HUES48 (cell line): Measurements from ENCODE around the gene NDUFS4.
"Not testable (repeated sequence)": the region's sequence is repeated elsewhere in the genome, so short reads cannot be mapped to it uniquely, and the experiment has no call there.

Source experiments
- H3K27ac ChIP-seq: one replicate; pipeline ENCODE4 v1.7.0; 2013; ENCODE audit warnings: low read depth, low read length, inconsistent platforms
- H3K27me3 ChIP-seq: 2 replicates; pipeline ENCODE4 v1.6.1; 2013; ENCODE audit warnings: mild to moderate bottlenecking, low read length; ENCODE audit not compliant: control insufficient read depth, insufficient read depth
- H3K36me3 ChIP-seq: 2 replicates; pipeline ENCODE4 v1.6.1; 2013; ENCODE audit warnings: low read length; ENCODE audit not compliant: control insufficient read depth, insufficient read depth
- H3K4me1 ChIP-seq: 2 replicates; pipeline ENCODE4 v1.6.1; 2013; ENCODE audit warnings: mild to moderate bottlenecking, low read length; ENCODE audit not compliant: control insufficient read depth, insufficient read depth
- H3K4me3 ChIP-seq: 2 replicates; pipeline ENCODE4 v1.5.1; 2013; ENCODE audit warnings: mild to moderate bottlenecking, low read depth, low read length
- H3K9ac ChIP-seq: 2 replicates; pipeline ENCODE4 v1.6.1; 2013; ENCODE audit warnings: mild to moderate bottlenecking, low read depth, low read length, moderate library complexity
- H3K9me3 ChIP-seq: 2 replicates; pipeline ENCODE4 v1.6.1; 2013; ENCODE audit warnings: low read length; ENCODE audit not compliant: control insufficient read depth, insufficient read depth

NDUFS4 gene

DNA sequence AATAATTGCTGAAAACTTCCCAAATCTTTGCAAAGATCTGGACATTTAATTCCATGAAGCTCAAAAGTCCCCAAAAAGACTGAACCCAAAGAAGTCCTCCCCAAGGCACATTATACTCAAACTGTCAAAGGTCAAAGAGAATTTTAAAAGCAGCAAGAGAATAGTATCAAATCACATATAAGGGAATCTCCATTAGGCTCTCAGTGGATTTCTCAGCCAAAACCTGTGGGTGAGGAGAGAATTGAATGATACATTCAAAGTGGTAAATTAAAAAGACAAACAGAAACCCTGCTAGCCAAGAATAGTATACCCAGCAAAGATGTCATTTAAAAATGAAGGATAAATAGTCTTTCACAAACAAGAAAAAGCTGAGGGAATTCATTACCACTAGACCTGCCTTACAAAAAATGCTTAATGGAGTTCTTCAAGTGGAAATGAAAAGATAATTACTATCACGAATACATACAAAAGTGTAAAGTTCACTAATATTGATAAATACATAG lies 134.1 kb downstream of the NDUFS4 start:
- Histone ChIP-seq H3K4me3 (no peak overlapping the region), H3K9ac (no peak overlapping the region), H3K9me3 (peaks cover 26% of the 10 kb centered on the region), H3K27ac (no peak overlapping the region), H3K36me3 (no peaks in the 10 kb centered on the region), H3K4me1 (no peaks in the 10 kb centered on the region), H3K27me3 (no peaks in the 10 kb centered on the region)

DNA sequence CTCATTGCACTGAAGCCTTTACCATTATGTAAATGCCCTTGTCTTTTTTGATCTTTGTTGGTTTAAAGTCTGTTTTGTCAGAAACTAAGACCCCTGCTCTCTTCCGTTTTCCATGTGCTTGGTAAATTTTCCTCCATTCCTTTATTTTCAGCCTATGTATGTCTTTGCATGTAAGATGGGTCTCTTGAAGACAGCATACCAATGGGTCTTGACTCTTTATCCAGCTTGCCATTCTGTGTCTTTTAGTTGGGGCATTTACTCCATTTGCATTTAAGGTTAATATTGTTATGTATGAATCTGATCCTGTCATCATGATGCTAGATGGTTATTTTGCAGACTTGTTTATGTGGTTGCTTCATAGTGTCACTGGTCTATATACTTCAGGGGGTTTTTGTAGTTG lies 150.0 kb downstream of the NDUFS4 start:
- H3K27ac ChIP-seq, H3K4me3 ChIP-seq: not testable (repeated sequence)

DNA sequence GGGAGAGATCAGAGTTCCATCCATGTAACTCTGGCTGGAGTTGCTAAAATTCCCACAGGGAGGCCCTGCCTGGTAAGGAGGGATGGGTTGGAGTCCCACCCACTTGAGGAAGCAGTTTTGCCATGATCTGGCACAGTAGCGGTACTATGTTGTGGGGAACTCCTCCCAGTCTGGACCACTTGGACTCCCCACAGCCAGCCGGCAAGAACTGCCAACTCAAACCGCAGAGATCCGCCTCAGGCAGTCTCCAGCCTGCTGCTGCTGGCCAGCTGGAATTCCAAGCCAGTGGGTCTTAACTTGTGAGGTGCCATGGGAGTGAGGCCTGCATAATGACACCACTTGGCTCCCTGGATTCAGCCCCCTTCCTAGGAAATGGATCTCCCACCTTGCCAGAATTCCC lies 151.9 kb downstream of the NDUFS4 start:
- 0 out of 2 replicates have a peak, but pooled peaks cover 5% of the 10 kb centered on the region for H3K4me1 ChIP-seq
- peaks cover 3% of the 10 kb centered on the region; the same call in 1 of the 2 replicates for H3K9me3 ChIP-seq
- no peak overlapping the region for H3K27ac ChIP-seq
- H3K4me3 ChIP-seq = no peak overlapping the region
- H3K36me3 ChIP-seq = no peaks in the 10 kb centered on the region
- H3K9ac ChIP-seq = no peak overlapping the region
- H3K27me3 ChIP-seq = no peaks in the 10 kb centered on the region

More for the DNA sequence above, 150.0 kb downstream of the NDUFS4 start:
- peaks cover 21% of the 10 kb centered on the region; the same call in 1 of the 2 replicates for H3K9me3 ChIP-seq
- H3K27me3 ChIP-seq, H3K4me1 ChIP-seq, H3K36me3 ChIP-seq, H3K9ac ChIP-seq: not testable (repeated sequence)

GRCh38 chr5:53713978-53714666 lies 153.7 kb downstream of the NDUFS4 start:
- H3K36me3 ChIP-seq = no peaks in the 10 kb centered on the region
- peaks cover 3% of the 10 kb centered on the region; the same call in 1 of the 2 replicates for H3K9me3 ChIP-seq
- H3K4me3 ChIP-seq = no peak overlapping the region
- 0 out of 2 replicates have a peak, but pooled peaks cover 5% of the 10 kb centered on the region for H3K4me1 ChIP-seq
- no peak overlapping the region for H3K27ac ChIP-seq
- no peaks in the 10 kb centered on the region for H3K27me3 ChIP-seq
- no peak overlapping the region for H3K9ac ChIP-seq

DNA sequence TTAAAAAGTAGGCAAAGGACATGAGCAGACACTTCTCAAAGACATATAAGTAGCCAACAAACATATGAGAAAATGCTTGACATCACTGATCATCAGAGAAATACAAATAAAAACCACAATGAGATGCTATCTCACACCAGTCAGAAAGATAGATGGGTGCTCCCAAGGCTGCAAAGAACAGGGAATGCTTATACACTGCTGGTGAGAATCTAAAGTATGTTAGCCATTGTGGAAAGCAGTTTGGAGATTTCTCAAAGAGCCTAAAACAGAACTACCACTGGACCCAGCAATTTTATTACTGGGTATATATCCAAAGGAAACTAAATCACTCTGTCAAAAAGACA lies 154.2 kb downstream of the NDUFS4 start:
- Histone ChIP-seq H3K9ac (no peak overlapping the region), H3K9me3 (peaks cover under 1% of the 10 kb centered on the region; the same call in 1 of the 2 replicates), H3K36me3 (no peaks in the 10 kb centered on the region), H3K4me3 (no peak overlapping the region), H3K27ac (no peak overlapping the region), H3K4me1 (0 out of 2 replicates have a peak, but pooled peaks cover 5% of the 10 kb centered on the region), H3K27me3 (no peaks in the 10 kb centered on the region)

DNA sequence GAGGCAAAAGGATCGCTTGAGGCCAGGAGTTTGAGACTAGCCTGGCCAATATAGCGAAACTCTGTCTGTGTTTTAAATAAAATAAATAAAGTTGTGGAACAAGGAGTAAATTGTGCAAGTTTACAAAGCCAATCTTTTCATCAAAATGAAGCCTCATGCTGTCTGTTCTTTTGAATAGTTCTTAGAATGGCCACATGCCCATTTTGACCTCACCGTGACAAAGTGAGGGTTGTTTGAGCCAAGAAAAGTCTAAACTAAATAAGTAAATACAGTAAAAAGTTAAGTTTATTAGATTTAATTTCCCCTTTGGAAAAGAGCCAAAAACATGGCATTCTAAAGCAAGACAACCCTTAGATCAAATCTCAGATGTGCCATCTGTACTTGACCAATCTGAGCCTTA lies 165.7 kb downstream of the NDUFS4 start:
- Histone ChIP-seq H3K4me3 (no peak overlapping the region), H3K27me3 (no peaks in the 10 kb centered on the region), H3K4me1 (no peaks in the 10 kb centered on the region), H3K9ac (no peak overlapping the region), H3K9me3 (no peaks in the 10 kb centered on the region), H3K27ac (no peak overlapping the region), H3K36me3 (no peaks in the 10 kb centered on the region)

DNA sequence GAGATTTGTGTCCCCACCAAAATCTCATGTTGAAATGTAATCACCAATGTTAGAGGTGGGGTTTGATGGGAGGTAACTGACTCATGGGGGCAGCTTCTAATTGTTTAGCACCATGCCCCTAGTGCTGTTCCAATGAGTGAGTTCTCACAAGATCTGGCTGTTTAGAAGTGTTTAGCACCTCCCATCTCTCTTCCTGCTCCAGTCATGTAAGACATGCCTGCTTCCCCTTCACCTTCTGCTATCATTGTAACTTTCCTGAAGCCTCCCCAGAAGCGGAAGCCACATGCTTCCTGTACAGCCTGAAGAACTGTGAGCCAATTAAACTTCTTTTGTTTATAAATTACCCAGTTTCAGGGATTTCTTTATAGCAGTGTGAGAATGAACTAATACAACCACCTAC lies 170.5 kb downstream of the NDUFS4 start:
- Histone ChIP-seq H3K36me3 (no peaks in the 10 kb centered on the region), H3K27me3 (no peaks in the 10 kb centered on the region), H3K4me1 (no peaks in the 10 kb centered on the region), H3K9ac (no peak overlapping the region), H3K27ac (no peak overlapping the region), H3K9me3 (no peaks in the 10 kb centered on the region), H3K4me3 (no peak overlapping the region)
